ENCODE results near the gene MAST4. TPM values are rescaled to one million over a fixed set of nuclear protein-coding genes. Genes with fewer than 3 reads are reported as not detected.

The MAST4 gene
- total and polyA plus RNA-seq, 2 of the 8 experiments (the other 6 are each of a cell fraction or from before 2014, with no cell fraction given) = 1.5 to 2.6 TPM

GRCh38 chr5:66898241-66898995 is 302.2 kb downstream of the MAST4 start:
- Histone ChIP-seq H3K18ac (ENCODE audit: extremely low read depth, low read length) (no peak overlapping the region), H3K4ac (replicated peaks; ENCODE audit: insufficient read length, low read depth, low read length) (no peak overlapping the region), H4K91ac (replicated peaks; ENCODE audit: insufficient read length, low read length) (no peak overlapping the region), H3K36me3 (ENCODE audit: control insufficient read depth in 2 of 4, insufficient read depth in 4 of 4, low read length in 3 of 4) (no peaks in the 10 kb centered on the region), H4K20me1 (replicated peaks in 1 of 2; ENCODE audit: control insufficient read depth in 1 of 2, insufficient read depth in 2 of 2, low read length in 2 of 2) (peaks cover 0 to 3% of the 10 kb centered on the region in 2 experiments), H3K27me3 (replicated peaks in 1 of 4; ENCODE audit: control insufficient read depth in 3 of 4, extremely low read depth in 1 of 4, insufficient read depth in 3 of 4, low read length in 3 of 4) (peaks cover 0 to 21% (median 15%) of the 10 kb centered on the region in 4 experiments; a peak in 5 of 7 replicates), H2AK5ac (ENCODE audit: low read depth, low read length) (no peak overlapping the region), H3K79me2 (ENCODE audit: control insufficient read depth in 1 of 2, insufficient read depth in 2 of 2, low read length in 2 of 2) (no peaks in the 10 kb centered on the region), H3K4me2 (ENCODE audit: insufficient read depth in 1 of 2, low read depth in 2 of 2, low read length in 2 of 2) (no peak overlapping the region), H3K9ac (replicated peaks in 1 of 4; ENCODE audit: extremely low read depth in 1 of 4, low read depth in 3 of 4, low read length in 3 of 4) (no peak overlapping the region), H3K4me1 (replicated peaks in 1 of 4; ENCODE audit: control insufficient read depth in 3 of 4, insufficient read depth in 4 of 4, low read length in 3 of 4) (no peaks in the 10 kb centered on the region; a peak in 2 of 7 replicates), H2BK5ac (ENCODE audit: low read depth, low read length) (no peak overlapping the region), H3K79me1 (ENCODE audit: low read depth, low read length) (no peaks in the 10 kb centered on the region), H3K14ac (ENCODE audit: insufficient read length) (no peak overlapping the region), H3K9me3 (ENCODE audit: insufficient read depth in 2 of 2, low read depth in 1 of 2, low read length in 1 of 2) (no peaks in the 10 kb centered on the region), H2BK120ac (replicated peaks; ENCODE audit: low read depth, low read length) (peak overlapping the region; percentile 52), H4K8ac (ENCODE audit: extremely low read depth, insufficient read depth, low read length) (no peak overlapping the region), H3K4me3 (ENCODE audit: extremely low read depth in 1 of 4, insufficient read depth in 2 of 4, low read depth in 3 of 4, low read length in 4 of 4) (no peak overlapping the region), H2BK20ac (ENCODE audit: low read length) (no peak overlapping the region), H3K23me2 (ENCODE audit: low read depth, low read length) (no peaks in the 10 kb centered on the region), H4K5ac (ENCODE audit: insufficient read length, low read depth, low read length) (no peak overlapping the region), H3K23ac (ENCODE audit: insufficient read length) (no peak overlapping the region), H2AFZ (ENCODE audit: low read length) (no peak overlapping the region), H2BK15ac (ENCODE audit: low read length) (no peak overlapping the region), H2BK12ac (ENCODE audit: low read depth, low read length) (no peak overlapping the region), H3K56ac (replicated peaks; ENCODE audit: insufficient read length, low read depth, low read length) (no peak overlapping the region), H3K27ac (ENCODE audit: low read depth, low read length) (no peak overlapping the region)
- TF ChIP-seq CREB1 (IDR thresholded peaks at IDR 0.05) = no peak
- no peak for TF ChIP-seq ATF3 (IDR thresholded peaks at IDR 0.05; ENCODE audit: insufficient read depth, low read depth, low read length)
- no peak for TF ChIP-seq TAF1 (IDR thresholded peaks at IDR 0.05; ENCODE audit: low read depth, low read length)
- no peak for TF ChIP-seq NRF1 (IDR thresholded peaks at IDR 0.05; ENCODE audit: low read depth, low read length)
- TF ChIP-seq HDAC2 (IDR thresholded peaks at IDR 0.05; ENCODE audit: borderline replicate concordance in 1 of 2, low read depth in 2 of 2, low read length in 2 of 2) = no peak
- FAIRE-seq (no peak), DNase-seq (ENCODE audit: low read depth in 1 of 2, low spot score in 2 of 2) (no peak)
- POLR2A ChIA-PET (ENCODE audit: partially characterized antibody) = no interaction called here
- WGBS, 2 experiments (ENCODE audit: extremely low coverage in 1 of 2, insufficient coverage in 1 of 2, insufficient read length in 1 of 2, insufficient replicate concordance in 2 of 2, low coverage in 1 of 2, low lambda C conversion rate in 2 of 2, missing lambda C conversion rate in 1 of 2) = 87% methylated on average over 2 of the region's 2 CpGs; no CpG with 5 or more reads in 1 of the 2 experiments
- CTCF ChIA-PET (ENCODE audit: partially characterized antibody) = interaction anchor here (1.1 to 1.5 kb wide), 2 partner anchors 11 to 59 kb away, joined by 4 read pairs; no protein-coding TSS in a partner anchor

Measured in H1 (cell line).